ENCODE results near the gene SLX4IP. TPM values are rescaled to one million over a fixed set of nuclear protein-coding genes. Genes with fewer than 3 reads are reported as not detected.

SLX4IP gene
- total RNA-seq, 1 donor from 2014 or later, result 4.6 TPM

- ATAC-seq, result no peak
- intact Hi-C loops (cut with DNase I), result no loop called here
- peak; percentile 59 for DNase-seq (ENCODE audit: low spot score)
Measured at GRCh38 chr20:10646886-10647420, 211.8 kb downstream of the SLX4IP start.

- ATAC-seq (peak; percentile 72), DNase-seq (ENCODE audit: low spot score) (peak; percentile 58)
- intact Hi-C loops (cut with DNase I), result no loop called here
Measured at GRCh38 chr20:10647471-10647870, 212.4 kb downstream of the SLX4IP start.

GRCh38 chr20:10647909-10648308, 212.8 kb downstream of the SLX4IP start:
- DNase-seq (ENCODE audit: low spot score) (no peak), ATAC-seq (no peak)
- intact Hi-C loops (cut with DNase I), result no loop called here

GRCh38 chr20:10648651-10649050, 213.5 kb downstream of the SLX4IP start:
- intact Hi-C loops (cut with DNase I), result no loop called here
- ATAC-seq (no peak), DNase-seq (ENCODE audit: low spot score) (no peak)

GRCh38 chr20:10649080-10649796, 214.1 kb downstream of the SLX4IP start:
- peak; percentile 15 for DNase-seq (ENCODE audit: low spot score)
- intact Hi-C loops (cut with DNase I), result no loop called here

GRCh38 chr20:10649797-10650160, 214.7 kb downstream of the SLX4IP start:
- no peak for ATAC-seq
- no peak for DNase-seq (ENCODE audit: low spot score)
- intact Hi-C loops (cut with DNase I), result no loop called here

More at GRCh38 chr20:10649080-10649796, 214.1 kb downstream of the SLX4IP start:
- no peak for ATAC-seq

GRCh38 chr20:10651227-10651990, 216.3 kb downstream of the SLX4IP start:
- intact Hi-C loops (cut with DNase I), result no loop called here
- ATAC-seq (peak; percentile 25), DNase-seq (ENCODE audit: low spot score) (peak; percentile 68)

GRCh38 chr20:10652185-10652584, 217.1 kb downstream of the SLX4IP start:
- intact Hi-C loops (cut with DNase I), result no loop called here

GRCh38 chr20:10652660-10653261, 217.7 kb downstream of the SLX4IP start:
- intact Hi-C loops (cut with DNase I), result no loop called here
- no peak for DNase-seq (ENCODE audit: low spot score)

More at GRCh38 chr20:10652185-10652584, 217.1 kb downstream of the SLX4IP start:
- ATAC-seq, result no peak
- DNase-seq (ENCODE audit: low spot score), result no peak

GRCh38 chr20:10653599-10654249, 218.6 kb downstream of the SLX4IP start:
- peak; percentile 74 for ATAC-seq
- no peak for DNase-seq (ENCODE audit: low spot score)
- intact Hi-C loops (cut with DNase I), result no loop called here

More at GRCh38 chr20:10652660-10653261, 217.7 kb downstream of the SLX4IP start:
- peak; percentile 28 for ATAC-seq

- intact Hi-C loops (cut with DNase I), result no loop called here
- no peak for DNase-seq (ENCODE audit: low spot score)
- no peak for ATAC-seq
Measured at GRCh38 chr20:10654250-10654610, 219.1 kb downstream of the SLX4IP start.

GRCh38 chr20:10654630-10655029, 219.5 kb downstream of the SLX4IP start:
- intact Hi-C loops (cut with DNase I), result no loop called here
- DNase-seq (ENCODE audit: low spot score) (no peak), ATAC-seq (no peak)

- ATAC-seq, result no peak
- peak; percentile 35 for DNase-seq (ENCODE audit: low spot score)
- intact Hi-C loops (cut with DNase I), result no loop called here
Measured at GRCh38 chr20:10655720-10656669, 220.9 kb downstream of the SLX4IP start.

- DNase-seq (ENCODE audit: low spot score) (no peak), ATAC-seq (no peak)
- intact Hi-C loops (cut with DNase I), result no loop called here
Measured at GRCh38 chr20:10657453-10657852, 222.3 kb downstream of the SLX4IP start.

- no peak for ATAC-seq
- intact Hi-C loops (cut with DNase I), result no loop called here
- DNase-seq (ENCODE audit: low spot score), result peak; percentile 50
Measured at GRCh38 chr20:10658051-10658823, 223.1 kb downstream of the SLX4IP start.

GRCh38 chr20:10658876-10659632, 223.9 kb downstream of the SLX4IP start:
- intact Hi-C loops (cut with DNase I), result no loop called here
- DNase-seq (ENCODE audit: low spot score) (no peak), ATAC-seq (no peak)
